Measurements from ENCODE around the gene MTUS2. TPM values are rescaled to one million over a fixed set of nuclear protein-coding genes. Genes with fewer than 3 reads are reported as not detected.

MTUS2 gene
- total RNA-seq, 2 donors from 2014 or later = 0.11 TPM; not detected in 1

DNA sequence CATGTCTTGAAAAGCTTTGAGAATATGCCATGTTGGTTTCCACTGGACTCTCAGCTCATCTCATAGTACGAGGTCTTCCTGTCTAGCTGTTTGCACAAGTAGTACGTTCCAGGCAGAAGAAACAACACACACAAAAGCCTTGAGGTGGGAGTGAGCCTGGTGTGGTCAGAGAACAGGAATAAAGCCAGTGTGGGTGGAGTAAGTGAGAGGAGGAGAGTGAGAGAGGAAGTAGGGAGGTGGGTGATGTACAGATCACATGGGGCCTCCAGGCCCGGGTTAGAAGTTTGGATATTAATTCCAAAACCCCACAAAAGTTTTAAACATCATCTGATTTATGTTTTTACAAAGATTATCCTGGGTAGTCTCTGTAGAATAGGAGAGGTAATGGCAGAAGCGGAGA is 230.6 kb downstream of the MTUS2 start:
- Mint-ChIP-seq H3K36me3 (ENCODE audit: low read depth) (no peaks in the 10 kb centered on the region), H3K9me3 (peaks cover 24% of the 10 kb centered on the region), H3K27ac (peak overlapping the region; percentile 45), H3K4me1 (peaks cover 8% of the 10 kb centered on the region), H3K4me3 (no peak overlapping the region), H3K27me3 (peaks cover 4% of the 10 kb centered on the region)
- no peak for ATAC-seq (replicated peaks)

GRCh38 chr13:29059800-29060199 is 239.7 kb downstream of the MTUS2 start:
- H3K4me1 Mint-ChIP-seq = no peaks in the 10 kb centered on the region
- H3K4me3 Mint-ChIP-seq = no peak overlapping the region
- no peak for ATAC-seq (replicated peaks)
- H3K27me3 Mint-ChIP-seq = no peaks in the 10 kb centered on the region
- H3K27ac Mint-ChIP-seq = no peak overlapping the region
- no peaks in the 10 kb centered on the region for H3K36me3 Mint-ChIP-seq (ENCODE audit: low read depth)
- H3K9me3 Mint-ChIP-seq = peaks cover 25% of the 10 kb centered on the region

DNA sequence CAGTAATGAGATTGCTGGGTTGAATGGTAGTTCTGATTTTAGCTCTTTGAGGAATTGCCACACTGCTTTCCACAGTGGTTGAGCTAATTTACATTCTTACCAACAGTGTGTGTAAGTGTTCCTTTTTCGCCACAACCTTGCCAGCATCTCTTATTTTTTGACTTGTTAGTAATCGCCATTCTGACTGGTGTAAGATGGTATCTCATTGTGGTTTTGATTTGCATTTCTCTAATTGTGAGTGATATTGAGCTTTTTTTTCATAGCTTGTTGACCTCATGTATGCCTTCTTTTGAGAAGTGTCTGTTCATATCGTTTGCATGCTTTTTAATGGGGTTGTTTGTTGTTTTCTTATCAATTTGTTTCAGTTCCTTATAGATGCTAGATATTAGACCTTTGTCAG is 245.0 kb downstream of the MTUS2 start:
- no peaks in the 10 kb centered on the region for H3K36me3 Mint-ChIP-seq (ENCODE audit: low read depth)
- no peaks in the 10 kb centered on the region for H3K27me3 Mint-ChIP-seq
- no peak overlapping the region for H3K27ac Mint-ChIP-seq
- no peak overlapping the region for H3K4me3 Mint-ChIP-seq
- peak; percentile 85 for ATAC-seq (replicated peaks)
- H3K4me1 Mint-ChIP-seq = no peaks in the 10 kb centered on the region
- H3K9me3 Mint-ChIP-seq = peaks cover 4% of the 10 kb centered on the region

GRCh38 chr13:29067306-29067945 is 247.3 kb downstream of the MTUS2 start:
- Mint-ChIP-seq H3K4me1 (no peaks in the 10 kb centered on the region), H3K27ac (no peak overlapping the region), H3K4me3 (no peak overlapping the region), H3K9me3 (no peaks in the 10 kb centered on the region), H3K27me3 (no peaks in the 10 kb centered on the region), H3K36me3 (ENCODE audit: low read depth) (no peaks in the 10 kb centered on the region)
- ATAC-seq (replicated peaks) = peak; percentile 49

DNA sequence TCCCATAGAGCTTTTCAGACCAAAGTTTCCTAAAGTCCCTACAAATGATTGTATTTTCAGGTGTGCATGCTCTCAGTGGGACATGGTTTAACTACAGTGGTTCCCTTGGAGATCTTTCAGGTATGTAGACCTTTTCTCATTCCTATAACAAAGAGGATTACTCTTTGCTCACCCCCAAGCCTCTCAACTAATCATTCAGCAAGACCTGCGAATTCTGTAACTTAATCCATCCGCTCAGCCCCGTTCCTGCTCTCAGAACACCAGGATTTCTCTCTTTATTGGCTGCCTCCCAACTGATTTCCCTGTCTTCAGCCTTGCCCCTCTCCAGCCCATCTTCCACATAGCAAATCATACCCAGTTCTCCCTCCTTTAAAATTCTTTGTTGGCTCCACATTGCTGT is 253.6 kb downstream of the MTUS2 start:
- ATAC-seq (replicated peaks) = no peak

GRCh38 chr13:29077051-29077813 is 257.1 kb downstream of the MTUS2 start:
- Mint-ChIP-seq H3K27ac (no peak overlapping the region), H3K4me3 (peak overlapping the region; percentile 14), H3K4me1 (peaks cover 14% of the 10 kb centered on the region), H3K27me3 (peaks cover 5% of the 10 kb centered on the region), H3K9me3 (no peaks in the 10 kb centered on the region), H3K36me3 (ENCODE audit: low read depth) (no peaks in the 10 kb centered on the region)
- ATAC-seq (replicated peaks) = no peak

More for the DNA sequence above, 253.6 kb downstream of the MTUS2 start:
- no peak overlapping the region for H3K4me3 Mint-ChIP-seq
- H3K9me3 Mint-ChIP-seq = no peaks in the 10 kb centered on the region
- H3K27me3 Mint-ChIP-seq = peaks cover 5% of the 10 kb centered on the region
- no peak overlapping the region for H3K27ac Mint-ChIP-seq
- no peaks in the 10 kb centered on the region for H3K4me1 Mint-ChIP-seq
- H3K36me3 Mint-ChIP-seq (ENCODE audit: low read depth) = no peaks in the 10 kb centered on the region

- Mint-ChIP-seq H3K27ac (peak overlapping the region; percentile 77), H3K27me3 (no peaks in the 10 kb centered on the region), H3K9me3 (peaks cover 2% of the 10 kb centered on the region), H3K4me3 (peak overlapping the region; percentile 32), H3K4me1 (peaks cover 19% of the 10 kb centered on the region), H3K36me3 (ENCODE audit: low read depth) (no peaks in the 10 kb centered on the region)
- ATAC-seq (replicated peaks) = peak; percentile 88
These were observed 260.9 kb downstream of the MTUS2 start for GRCh38 chr13:29081036-29081435.

DNA sequence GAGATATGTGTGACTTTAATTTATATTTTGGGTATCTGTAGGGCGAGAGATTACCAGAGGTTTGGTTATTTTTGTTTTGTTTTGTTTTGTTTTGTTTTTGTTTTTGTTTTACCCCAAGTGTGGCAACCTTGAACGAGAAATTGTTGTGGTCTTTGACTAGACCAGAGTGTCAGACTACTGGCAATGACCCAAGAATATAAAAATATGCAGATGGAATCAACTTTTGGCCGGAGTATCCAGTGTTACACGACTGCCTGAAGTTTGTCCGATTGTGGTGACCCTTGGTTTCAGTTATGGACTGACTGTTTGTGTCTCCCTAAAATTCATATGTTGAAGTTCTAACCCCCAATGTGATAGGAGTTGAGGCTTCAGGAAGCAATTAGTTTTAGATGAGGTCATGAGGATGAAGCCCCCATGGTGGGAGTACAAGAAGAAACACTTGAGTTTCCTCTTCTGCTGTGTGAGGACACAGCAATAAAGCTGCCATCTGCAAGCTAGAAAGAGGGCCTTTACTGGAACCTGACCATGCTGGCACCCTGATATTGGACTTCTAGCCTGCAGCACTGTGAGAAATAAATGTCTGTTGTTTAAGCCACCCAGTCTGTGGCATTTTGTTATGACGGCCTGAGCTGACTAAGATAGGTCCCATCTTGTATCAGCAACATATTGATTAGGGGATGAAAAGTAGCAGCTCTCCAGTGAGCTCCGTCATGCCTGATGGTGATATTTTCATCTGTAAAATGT is 261.7 kb downstream of the MTUS2 start:
- H3K4me1 Mint-ChIP-seq = peaks cover 19% of the 10 kb centered on the region
- no peak for ATAC-seq (replicated peaks)
- no peaks in the 10 kb centered on the region for H3K36me3 Mint-ChIP-seq (ENCODE audit: low read depth)
- no peak overlapping the region for H3K4me3 Mint-ChIP-seq
- H3K27me3 Mint-ChIP-seq = no peaks in the 10 kb centered on the region
- peaks cover 4% of the 10 kb centered on the region for H3K9me3 Mint-ChIP-seq
- peak overlapping the region; percentile 77 for H3K27ac Mint-ChIP-seq

- no peaks in the 10 kb centered on the region for H3K27me3 Mint-ChIP-seq
- no peak for ATAC-seq (replicated peaks)
These were observed 279.8 kb downstream of the MTUS2 start for GRCh38 chr13:29099781-29100406.

GRCh38 chr13:29100758-29101157 is 280.6 kb downstream of the MTUS2 start:
- no peaks in the 10 kb centered on the region for H3K27me3 Mint-ChIP-seq
- ATAC-seq (replicated peaks) = no peak
- H3K4me1 Mint-ChIP-seq = no peaks in the 10 kb centered on the region
- H3K27ac Mint-ChIP-seq = no peak overlapping the region
- H3K36me3 Mint-ChIP-seq (ENCODE audit: low read depth) = no peaks in the 10 kb centered on the region
- H3K4me3 Mint-ChIP-seq = no peak overlapping the region
- peaks cover 6% of the 10 kb centered on the region for H3K9me3 Mint-ChIP-seq

More at GRCh38 chr13:29099781-29100406, 279.8 kb downstream of the MTUS2 start:
- no peaks in the 10 kb centered on the region for H3K4me1 Mint-ChIP-seq
- no peaks in the 10 kb centered on the region for H3K36me3 Mint-ChIP-seq (ENCODE audit: low read depth)
- H3K4me3 Mint-ChIP-seq = no peak overlapping the region
- H3K9me3 Mint-ChIP-seq = peaks cover 6% of the 10 kb centered on the region
- no peak overlapping the region for H3K27ac Mint-ChIP-seq

DNA sequence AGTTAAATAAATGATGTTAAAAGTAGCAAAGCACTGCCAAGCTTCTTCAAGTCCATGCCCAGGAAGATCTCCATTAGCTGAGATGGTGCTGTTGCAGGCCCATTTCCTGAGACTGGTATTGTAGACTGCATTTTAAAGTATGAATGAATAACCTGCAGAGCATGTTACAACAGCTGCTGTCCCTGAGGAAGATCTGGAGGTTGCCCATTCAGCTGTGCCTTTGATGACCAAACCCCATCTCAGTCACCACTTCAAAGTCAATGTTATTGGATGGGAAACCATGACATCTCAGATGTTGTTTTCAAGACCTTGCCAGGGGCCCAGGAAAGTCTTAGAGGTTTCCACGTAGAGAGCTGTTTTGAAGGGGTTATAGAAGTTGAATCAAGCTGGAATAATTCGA is 281.3 kb downstream of the MTUS2 start:
- no peak for ATAC-seq (replicated peaks)
- Mint-ChIP-seq H3K4me1 (no peaks in the 10 kb centered on the region), H3K9me3 (peaks cover 3% of the 10 kb centered on the region), H3K4me3 (no peak overlapping the region), H3K27ac (no peak overlapping the region), H3K27me3 (no peaks in the 10 kb centered on the region), H3K36me3 (ENCODE audit: low read depth) (no peaks in the 10 kb centered on the region)

- no peak overlapping the region for H3K27ac Mint-ChIP-seq
- H3K36me3 Mint-ChIP-seq (ENCODE audit: low read depth) = no peaks in the 10 kb centered on the region
- H3K4me1 Mint-ChIP-seq = no peaks in the 10 kb centered on the region
- no peak for ATAC-seq (replicated peaks)
- no peaks in the 10 kb centered on the region for H3K27me3 Mint-ChIP-seq
- H3K4me3 Mint-ChIP-seq = no peak overlapping the region
- peaks cover under 1% of the 10 kb centered on the region for H3K9me3 Mint-ChIP-seq
These were observed 281.8 kb downstream of the MTUS2 start for GRCh38 chr13:29101905-29102304.

DNA sequence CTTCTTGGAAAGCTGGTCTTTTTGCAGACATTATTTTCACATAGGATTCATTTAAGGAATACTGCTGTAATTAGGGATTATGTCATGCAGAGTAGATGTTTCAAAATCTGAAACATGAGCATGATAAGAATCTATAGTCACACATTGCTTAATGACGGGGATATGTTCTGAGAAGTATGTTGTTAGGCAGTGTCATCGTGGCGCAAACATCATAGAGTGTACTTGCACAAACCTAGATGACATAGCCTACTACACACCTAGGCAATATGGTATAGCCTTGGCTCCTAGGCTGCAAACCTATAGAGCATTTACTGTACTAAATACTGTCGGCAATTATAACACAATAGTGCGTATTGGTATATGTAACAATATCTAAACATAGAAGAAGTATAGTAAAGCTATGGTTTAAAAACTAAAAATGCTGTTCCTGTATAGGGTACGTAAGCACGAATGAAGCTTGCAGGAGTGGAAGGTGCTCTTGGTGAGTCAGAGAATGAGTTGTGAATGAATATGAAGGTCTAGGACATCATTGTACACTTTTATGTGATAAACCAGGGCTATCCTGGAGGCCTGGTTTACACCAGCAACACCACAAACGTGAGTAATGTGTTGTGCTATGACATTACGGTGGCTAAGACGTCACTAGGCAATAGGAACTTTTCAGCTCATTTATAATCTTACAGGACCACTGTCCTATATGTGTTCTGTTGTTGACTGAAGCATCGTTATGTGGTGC is 283.1 kb downstream of the MTUS2 start:
- H3K4me3 Mint-ChIP-seq = no peak overlapping the region
- H3K9me3 Mint-ChIP-seq = no peaks in the 10 kb centered on the region
- no peaks in the 10 kb centered on the region for H3K4me1 Mint-ChIP-seq
- H3K27ac Mint-ChIP-seq = no peak overlapping the region
- no peaks in the 10 kb centered on the region for H3K27me3 Mint-ChIP-seq
- H3K36me3 Mint-ChIP-seq (ENCODE audit: low read depth) = no peaks in the 10 kb centered on the region
- ATAC-seq (replicated peaks) = peak; percentile 55

DNA sequence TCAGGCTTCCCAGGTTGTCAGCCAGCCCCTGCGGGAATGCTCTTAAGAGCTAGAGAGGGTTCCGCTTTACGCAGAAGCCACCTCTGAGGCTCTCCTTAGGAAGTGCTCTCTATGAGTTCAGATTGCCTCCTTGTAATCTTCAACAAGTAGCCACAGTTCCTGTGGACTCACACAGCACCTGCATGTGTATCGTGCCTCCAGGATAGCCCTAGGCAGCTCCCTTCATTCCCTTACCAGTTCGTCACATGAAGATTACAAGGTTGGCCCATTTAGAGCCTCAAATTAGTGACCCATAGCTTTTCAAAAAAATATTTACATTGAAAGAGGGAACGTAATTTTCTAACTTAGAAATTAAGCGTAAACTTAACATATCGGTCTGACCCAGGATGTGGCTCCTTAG is 284.3 kb downstream of the MTUS2 start:
- H3K27ac Mint-ChIP-seq = no peak overlapping the region
- ATAC-seq (replicated peaks) = no peak
- no peaks in the 10 kb centered on the region for H3K4me1 Mint-ChIP-seq
- H3K9me3 Mint-ChIP-seq = no peaks in the 10 kb centered on the region
- H3K27me3 Mint-ChIP-seq = no peaks in the 10 kb centered on the region
- H3K4me3 Mint-ChIP-seq = no peak overlapping the region
- no peaks in the 10 kb centered on the region for H3K36me3 Mint-ChIP-seq (ENCODE audit: low read depth)
